Astrocyte (in vitro differentiated cells and primary cell): ENCODE results near the gene COL5A2. TPM values are rescaled to one million over a fixed set of nuclear protein-coding genes. Genes with fewer than 3 reads are reported as not detected.

Source experiments
- DNase-seq: peaks from one replicate; pipeline ENCODE4 v3.0.0-alpha.2; 2010; ENCODE audit warnings: low read depth
- FAIRE-seq: peaks from 2 replicates; lab custom pipeline; 2011; peaks lifted over from hg19 to GRCh38; lab: Jason Lieb, UNC
- H2AFZ ChIP-seq: 2 replicates; pipeline ENCODE4 v1.6.0; 2012; ENCODE audit warnings: low read depth, low read length, inconsistent platforms
- H3K27ac ChIP-seq: 2 replicates; pipeline ENCODE4 v1.5.1; 2011; ENCODE audit warnings: low read depth, low read length, inconsistent platforms
- H3K27me3 ChIP-seq: 2 replicates; pipeline ENCODE4 v1.6.0; 2011; ENCODE audit warnings: low read length, inconsistent platforms; ENCODE audit not compliant: insufficient read depth
- H3K36me3 ChIP-seq: 2 replicates; pipeline ENCODE4 v1.5.1; 2011; ENCODE audit warnings: low read length, inconsistent platforms; ENCODE audit not compliant: insufficient read depth
- H3K4me1 ChIP-seq: 2 replicates; pipeline ENCODE4 v1.5.1; 2011; ENCODE audit warnings: low read length, inconsistent platforms; ENCODE audit not compliant: insufficient read depth
- H3K4me2 ChIP-seq: 2 replicates; pipeline ENCODE4 v1.6.0; 2012; ENCODE audit warnings: low read length, inconsistent platforms
- H3K4me3 ChIP-seq: 2 replicates; pipeline ENCODE4 v1.5.1; 2011; ENCODE audit warnings: low read depth, mild to moderate bottlenecking, low read length, inconsistent platforms; ENCODE audit not compliant: insufficient read depth
- H3K79me2 ChIP-seq: 2 replicates; pipeline ENCODE4 v1.6.0; 2012; ENCODE audit warnings: mild to moderate bottlenecking, low read length, inconsistent platforms; ENCODE audit not compliant: insufficient read depth
- H3K9ac ChIP-seq: 2 replicates; pipeline ENCODE4 v1.6.0; 2012; ENCODE audit warnings: mild to moderate bottlenecking, low read length, inconsistent platforms
- H3K9me3 ChIP-seq: 2 replicates; pipeline ENCODE4 v1.5.1; 2012; ENCODE audit warnings: low read depth, mild to moderate bottlenecking, low read length, inconsistent platforms; ENCODE audit not compliant: insufficient read depth
- H4K20me1 ChIP-seq: 2 replicates; pipeline ENCODE4 v1.6.0; 2012; ENCODE audit warnings: low read length, inconsistent platforms; ENCODE audit not compliant: insufficient read depth
- H3K27ac Mint-ChIP-seq: one replicate; pipeline ENCODE4 v1.8.0; 2021; ENCODE audit warnings: mild to moderate bottlenecking, mixed read lengths; ENCODE audit not compliant: unreplicated experiment
- H3K27me3 Mint-ChIP-seq: one replicate; pipeline ENCODE4 v1.8.0; 2021; ENCODE audit warnings: low read depth, mixed read lengths; ENCODE audit not compliant: unreplicated experiment
- H3K36me3 Mint-ChIP-seq: one replicate; pipeline ENCODE4 v1.8.0; 2021; ENCODE audit warnings: low read depth, mixed read lengths; ENCODE audit not compliant: unreplicated experiment
- H3K4me1 Mint-ChIP-seq: one replicate; pipeline ENCODE4 v1.8.0; 2021; ENCODE audit warnings: low read depth, mixed read lengths; ENCODE audit not compliant: unreplicated experiment
- H3K4me3 Mint-ChIP-seq: one replicate; pipeline ENCODE4 v1.8.0; 2021; ENCODE audit warnings: mild to moderate bottlenecking, moderate library complexity, mixed read lengths; ENCODE audit not compliant: unreplicated experiment
- H3K9me3 Mint-ChIP-seq: one replicate; pipeline ENCODE4 v1.8.0; 2021; ENCODE audit warnings: mild to moderate bottlenecking, mixed read lengths; ENCODE audit not compliant: unreplicated experiment
- EZH2 ChIP-seq: IDR thresholded peaks from 2 replicates; pipeline ENCODE4 v1.6.1; 2012; ENCODE audit warnings: mild to moderate bottlenecking, low read length, inconsistent platforms; ENCODE audit not compliant: insufficient read depth
- total RNA-seq: library from RNA; stranded (reverse); gene quantifications from 2 replicates; pipeline ENCODE4 v1.2.1, GENCODE V29; 2021
- TF ChIP-seq, protein P1 (sequence below): IDR thresholded peaks from 2 replicates; pipeline ENCODE4 v1.5.1; 2011; ENCODE audit warnings: low read depth, mild to moderate bottlenecking, inconsistent platforms, low read length, moderate library complexity; ENCODE audit not compliant: insufficient read depth

Gene COL5A2
- total RNA-seq, 1 donor from 2014 or later: 429 TPM

DNA sequence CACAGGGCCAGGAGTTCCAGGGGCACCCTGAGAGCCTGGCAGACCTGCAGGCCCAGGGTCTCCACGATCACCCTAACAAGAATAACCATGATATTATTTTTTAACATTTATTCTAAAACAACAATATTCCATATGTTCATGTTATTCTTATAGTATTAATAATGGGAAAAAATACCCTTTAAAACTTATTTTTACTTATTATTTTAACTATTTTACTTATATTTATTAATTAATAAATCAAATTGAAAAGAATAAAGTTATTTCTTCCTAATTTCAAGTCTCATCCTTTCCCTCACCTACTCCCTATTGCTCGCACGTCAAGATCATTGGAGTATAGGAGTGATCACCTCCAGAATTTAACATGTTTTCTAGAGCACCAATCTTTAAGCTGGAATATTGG is 133.7 kb downstream of the COL5A2 start:
- Mint-ChIP-seq H3K4me1 (peaks cover 9% of the 10 kb centered on the region), H3K9me3 (no peaks in the 10 kb centered on the region), H3K27me3 (no peaks in the 10 kb centered on the region), H3K4me3 (no peak overlapping the region), H3K27ac (no peak overlapping the region), H3K36me3 (peaks cover 10% of the 10 kb centered on the region)
- Histone ChIP-seq H3K27me3 (no peaks in the 10 kb centered on the region), H3K79me2 (no peaks in the 10 kb centered on the region), H4K20me1 (no peaks in the 10 kb centered on the region), H3K27ac (no peak overlapping the region), H3K4me2 (no peak overlapping the region), H3K4me3 (no peak overlapping the region), H3K9me3 (no peaks in the 10 kb centered on the region), H3K36me3 (peaks cover 57% of the 10 kb centered on the region), H2AFZ (no peak overlapping the region), H3K4me1 (no peaks in the 10 kb centered on the region), H3K9ac (no peak overlapping the region)
- TF ChIP-seq, protein P1, sequence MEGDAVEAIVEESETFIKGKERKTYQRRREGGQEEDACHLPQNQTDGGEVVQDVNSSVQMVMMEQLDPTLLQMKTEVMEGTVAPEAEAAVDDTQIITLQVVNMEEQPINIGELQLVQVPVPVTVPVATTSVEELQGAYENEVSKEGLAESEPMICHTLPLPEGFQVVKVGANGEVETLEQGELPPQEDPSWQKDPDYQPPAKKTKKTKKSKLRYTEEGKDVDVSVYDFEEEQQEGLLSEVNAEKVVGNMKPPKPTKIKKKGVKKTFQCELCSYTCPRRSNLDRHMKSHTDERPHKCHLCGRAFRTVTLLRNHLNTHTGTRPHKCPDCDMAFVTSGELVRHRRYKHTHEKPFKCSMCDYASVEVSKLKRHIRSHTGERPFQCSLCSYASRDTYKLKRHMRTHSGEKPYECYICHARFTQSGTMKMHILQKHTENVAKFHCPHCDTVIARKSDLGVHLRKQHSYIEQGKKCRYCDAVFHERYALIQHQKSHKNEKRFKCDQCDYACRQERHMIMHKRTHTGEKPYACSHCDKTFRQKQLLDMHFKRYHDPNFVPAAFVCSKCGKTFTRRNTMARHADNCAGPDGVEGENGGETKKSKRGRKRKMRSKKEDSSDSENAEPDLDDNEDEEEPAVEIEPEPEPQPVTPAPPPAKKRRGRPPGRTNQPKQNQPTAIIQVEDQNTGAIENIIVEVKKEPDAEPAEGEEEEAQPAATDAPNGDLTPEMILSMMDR: no peak
- TF ChIP-seq EZH2: no peak
- no peak for DNase-seq
- FAIRE-seq: no peak

DNA sequence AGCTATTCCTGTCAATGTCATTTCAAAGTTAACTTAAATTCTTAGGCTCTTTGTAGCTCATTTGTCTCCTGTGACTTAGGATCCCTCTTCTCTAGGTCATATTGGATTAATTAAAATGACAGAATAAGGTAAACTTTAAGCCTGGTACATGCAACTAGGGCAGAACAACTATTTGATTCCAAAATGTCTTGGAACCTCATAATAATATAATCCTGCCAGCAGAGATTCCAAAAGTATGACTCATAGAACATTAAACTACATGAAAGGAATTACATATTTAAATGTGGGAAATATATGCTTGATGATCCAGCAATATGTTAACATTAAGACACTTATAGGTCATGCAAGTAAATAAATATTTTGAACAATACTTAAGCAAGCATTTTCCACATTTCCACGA is 142.0 kb downstream of the COL5A2 start:
- Histone ChIP-seq H3K4me1 (no peaks in the 10 kb centered on the region), H3K4me2 (no peak overlapping the region), H3K36me3 (peaks cover 66% of the 10 kb centered on the region), H3K9me3 (no peaks in the 10 kb centered on the region), H2AFZ (no peak overlapping the region), H3K9ac (no peak overlapping the region), H3K79me2 (no peaks in the 10 kb centered on the region), H3K27ac (no peak overlapping the region), H3K27me3 (no peaks in the 10 kb centered on the region), H4K20me1 (no peaks in the 10 kb centered on the region), H3K4me3 (no peak overlapping the region)
- Mint-ChIP-seq H3K4me3 (no peak overlapping the region), H3K27me3 (no peaks in the 10 kb centered on the region), H3K9me3 (no peaks in the 10 kb centered on the region), H3K36me3 (peaks cover 22% of the 10 kb centered on the region), H3K27ac (peak overlapping the region; percentile 42), H3K4me1 (peaks cover 4% of the 10 kb centered on the region)
- peak; percentile 52 for DNase-seq
- no peak for TF ChIP-seq EZH2
- TF ChIP-seq, protein P1: no peak
- peak; percentile 47 for FAIRE-seq

DNA sequence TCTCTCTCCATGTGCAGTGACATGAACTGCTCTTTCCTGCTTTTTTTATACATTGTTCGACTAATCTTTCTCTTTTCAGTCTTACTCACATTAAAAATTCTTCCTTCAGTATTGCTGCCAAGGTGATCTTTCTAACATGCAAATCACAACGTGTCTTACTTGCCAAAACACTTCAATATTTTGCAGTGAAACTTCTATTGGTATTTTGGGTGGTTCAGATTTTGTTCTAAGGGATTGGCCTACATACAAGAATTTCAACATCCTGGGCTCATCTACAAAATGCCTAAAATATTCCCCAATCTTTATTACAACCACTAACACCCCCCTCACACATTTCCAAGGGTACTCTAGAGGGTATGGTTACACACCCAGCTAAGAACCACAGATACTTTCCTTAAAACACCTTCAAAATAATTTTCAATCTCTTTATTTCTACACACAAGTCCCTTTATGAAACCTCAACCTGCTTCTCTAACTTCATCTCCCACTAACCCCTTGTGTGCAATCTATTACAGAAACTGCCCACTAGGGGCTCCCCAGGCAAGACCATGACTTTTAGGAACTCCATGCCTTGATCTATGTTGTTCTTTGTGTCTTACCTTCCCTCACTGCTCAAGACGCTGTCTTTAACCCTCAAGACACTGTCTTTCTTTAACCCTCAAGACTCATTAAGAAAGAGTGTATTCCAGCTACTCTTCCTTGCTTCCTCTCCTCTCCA is 154.5 kb downstream of the COL5A2 start:
- Histone ChIP-seq H3K27ac (no peak overlapping the region), H3K4me1 (peaks cover 6% of the 10 kb centered on the region), H3K4me3 (no peak overlapping the region), H3K9me3 (no peaks in the 10 kb centered on the region), H3K9ac (no peak overlapping the region), H4K20me1 (no peaks in the 10 kb centered on the region), H3K27me3 (no peaks in the 10 kb centered on the region), H3K79me2 (no peaks in the 10 kb centered on the region), H2AFZ (no peak overlapping the region), H3K4me2 (no peak overlapping the region), H3K36me3 (peaks cover 2% of the 10 kb centered on the region)
- TF ChIP-seq, protein P1: peak; percentile 37
- TF ChIP-seq EZH2: no peak
- peak; percentile 56 for FAIRE-seq
- Mint-ChIP-seq H3K27me3 (no peaks in the 10 kb centered on the region), H3K4me3 (no peak overlapping the region), H3K4me1 (peaks cover 9% of the 10 kb centered on the region), H3K27ac (no peak overlapping the region), H3K9me3 (no peaks in the 10 kb centered on the region), H3K36me3 (peaks cover 3% of the 10 kb centered on the region)
- no peak for DNase-seq
